CD4-positive, alpha-beta T cell treated with Interleukin-10 for 1 hour (primary cell): Measurements from ENCODE around the gene AQP4.

Experiments
- DNase-seq: peaks from one replicate; pipeline ENCODE4 v3.0.0-alpha.2; 2020

AQP4 gene

GRCh38 chr18:26865557-26865956, at the start of gene AQP4:
AQP4 (minus strand) TSS chr18:26865707; CDS start chr18:26865689, 18 bp downstream.
- DNase-seq, result no peak

- no peak for DNase-seq
These were observed 46.3 kb upstream of the AQP4 start for GRCh38 chr18:26911840-26912239.

DNA sequence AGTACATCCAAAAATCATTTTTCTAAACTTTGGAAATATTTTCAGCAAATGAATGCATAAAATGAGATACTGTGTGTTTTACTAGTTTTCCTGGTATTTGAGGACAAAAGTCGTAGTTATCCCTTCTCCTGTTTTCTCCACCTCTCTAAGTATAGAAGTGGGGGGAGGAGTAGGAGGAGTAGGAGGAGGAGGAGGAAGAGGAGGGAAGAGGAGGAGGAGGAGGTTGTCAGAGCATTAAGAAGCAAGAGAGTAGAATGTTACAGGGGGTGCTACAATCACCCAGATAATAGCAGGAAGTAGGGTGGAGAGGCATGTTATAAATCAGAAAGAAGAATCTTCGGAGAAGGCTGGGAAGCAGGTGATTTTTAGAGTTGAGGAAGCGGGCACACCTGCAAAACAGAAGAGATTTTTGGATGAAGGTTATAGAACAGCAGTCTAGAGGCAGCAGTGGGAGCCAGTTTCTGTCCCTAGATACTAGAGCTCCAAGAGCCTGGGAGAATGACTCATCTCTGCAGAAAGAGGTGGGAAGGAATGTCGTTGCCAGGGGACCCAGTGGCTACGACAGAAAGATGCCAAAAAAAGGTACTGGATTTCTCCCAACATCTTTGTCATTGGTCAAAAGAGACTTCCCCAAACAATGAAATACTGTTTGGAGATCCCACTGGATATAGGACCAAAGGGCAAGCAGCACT, 44.2 kb upstream of the AQP4 start:
- DNase-seq, result no peak

- DNase-seq, result no peak
These were observed 43.4 kb upstream of the AQP4 start for GRCh38 chr18:26908906-26909305.

GRCh38 chr18:26902291-26902690, 36.8 kb upstream of the AQP4 start:
- DNase-seq, result no peak

DNA sequence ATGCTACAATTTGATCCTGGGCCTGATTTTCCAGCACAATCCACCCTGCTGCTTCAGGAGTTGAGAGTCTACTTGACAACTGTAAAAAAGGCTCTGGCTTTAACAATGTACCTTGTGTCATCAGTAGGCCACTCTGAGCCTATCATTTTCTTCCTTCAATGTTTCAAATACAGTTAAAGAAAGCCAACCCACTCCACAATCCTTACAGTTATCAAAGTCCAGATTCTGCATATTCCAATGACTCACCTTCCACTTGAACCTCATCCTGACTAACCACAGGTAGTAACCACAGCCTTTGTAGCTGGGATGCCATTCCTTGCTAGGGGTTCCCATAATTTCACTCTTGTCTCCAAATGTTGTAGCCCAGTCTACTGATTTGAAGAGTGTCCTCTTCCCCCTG, 35.5 kb upstream of the AQP4 start:
- no peak for DNase-seq

- DNase-seq, result no peak
These were observed 28.9 kb upstream of the AQP4 start for GRCh38 chr18:26894426-26894825.

DNA sequence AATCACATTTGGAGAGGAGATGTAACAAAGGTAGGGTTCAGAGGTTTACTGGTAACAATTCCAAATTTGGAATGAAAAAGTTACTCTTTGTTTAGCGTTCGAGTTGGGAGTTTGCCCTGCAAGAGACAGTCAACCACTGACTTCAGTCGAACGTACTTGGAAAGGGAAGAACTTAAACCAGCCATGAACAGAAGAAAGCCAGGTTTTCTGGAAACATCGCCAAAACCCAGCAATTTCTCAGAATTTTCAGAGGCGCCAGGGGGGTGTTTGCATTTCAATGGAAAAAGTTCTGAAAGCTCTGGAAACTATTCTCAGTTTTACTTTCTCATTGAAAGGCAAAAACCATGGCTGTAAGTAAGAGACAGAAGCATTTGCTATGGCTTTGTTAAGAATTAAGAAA, 28.5 kb upstream of the AQP4 start:
- no peak for DNase-seq

DNA sequence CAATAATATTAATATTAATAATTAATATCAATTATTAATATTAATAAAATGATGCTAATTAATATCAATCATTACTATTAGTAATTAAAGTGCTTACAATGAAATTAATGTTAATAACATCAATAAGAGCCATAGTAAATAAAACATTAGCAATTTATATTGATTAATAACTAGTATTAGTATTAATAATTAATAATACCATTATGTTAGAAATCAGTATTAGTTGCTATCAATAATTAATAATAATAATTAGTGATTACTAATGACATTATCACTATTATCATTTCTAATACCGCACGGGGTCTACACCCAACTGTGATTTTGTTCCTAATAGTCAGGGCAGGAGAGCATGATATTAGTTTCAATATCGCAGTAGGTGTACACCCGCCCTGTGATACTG, 22.8 kb upstream of the AQP4 start:
- no peak for DNase-seq

- no peak for DNase-seq
These were observed 9.6 kb upstream of the AQP4 start for GRCh38 chr18:26875040-26875654.

DNA sequence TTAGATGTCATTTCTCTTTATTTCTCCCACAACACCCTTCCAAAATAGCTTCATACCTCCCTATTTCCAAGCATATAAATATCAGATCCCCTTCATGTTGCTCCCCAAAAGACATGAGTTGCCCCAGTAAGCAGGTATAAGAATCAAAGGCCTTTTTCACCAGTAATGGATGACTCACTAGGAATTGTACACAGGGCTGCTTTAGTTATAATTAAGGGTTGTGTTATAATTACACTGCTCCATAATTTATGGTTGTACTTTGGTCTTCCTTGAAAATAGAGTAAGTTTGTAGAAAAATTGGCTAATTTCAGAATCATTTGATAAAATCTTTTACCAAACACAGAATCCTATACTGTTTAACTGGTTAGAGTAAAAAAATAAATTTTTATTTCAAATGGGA, 8.8 kb upstream of the AQP4 start:
- no peak for DNase-seq

DNA sequence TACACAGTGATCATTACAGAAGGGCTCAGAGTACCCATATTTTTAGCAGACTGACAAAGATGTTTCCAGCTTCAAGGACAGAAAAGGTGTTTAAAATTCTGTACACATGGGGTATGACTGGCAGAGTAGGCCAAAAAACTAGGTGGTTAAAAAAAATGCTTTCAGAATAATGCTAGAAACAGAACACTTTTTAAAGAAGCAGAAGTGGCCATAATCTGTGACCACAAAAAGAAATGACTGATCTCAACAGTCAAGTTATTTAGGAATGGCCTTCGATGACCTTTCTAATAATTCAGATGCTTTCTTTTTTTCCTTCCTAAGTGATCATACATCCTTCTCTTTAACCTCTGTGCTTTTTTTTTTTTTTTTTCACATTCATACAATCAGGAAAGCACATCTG, 4.1 kb upstream of the AQP4 start:
- no peak for DNase-seq

DNA sequence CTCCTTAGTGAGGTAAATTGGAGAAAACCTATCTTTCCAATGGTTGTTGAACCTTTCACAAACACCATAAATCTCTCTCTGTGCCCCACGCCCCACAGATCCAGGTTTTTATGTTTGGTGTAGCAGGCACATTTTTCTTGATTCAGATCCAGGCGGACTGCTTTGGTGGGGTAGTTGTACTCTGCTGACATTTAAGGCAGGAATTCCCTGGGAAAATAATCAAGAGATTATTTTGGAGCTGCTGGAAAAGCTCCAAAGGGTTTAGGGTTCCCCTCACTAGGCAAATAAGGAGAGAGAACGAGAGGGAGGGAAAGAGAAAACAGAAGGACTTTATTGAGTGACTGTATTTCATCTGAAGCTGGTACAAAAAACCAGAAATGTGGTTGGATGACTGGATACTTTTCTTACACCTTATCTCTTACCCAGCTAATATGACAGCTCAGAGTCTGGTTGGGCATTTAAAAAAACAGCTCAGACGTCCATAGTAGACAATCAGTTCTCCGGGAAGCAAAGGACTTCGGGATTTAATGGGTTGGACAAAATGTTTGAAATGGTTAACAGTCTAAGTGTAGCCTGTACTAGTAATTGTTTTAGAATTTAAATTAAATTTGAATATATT, 3.6 kb upstream of the AQP4 start:
- no peak for DNase-seq

- DNase-seq, result no peak
These were observed 2.0 kb upstream of the AQP4 start for GRCh38 chr18:26867471-26867870.

DNA sequence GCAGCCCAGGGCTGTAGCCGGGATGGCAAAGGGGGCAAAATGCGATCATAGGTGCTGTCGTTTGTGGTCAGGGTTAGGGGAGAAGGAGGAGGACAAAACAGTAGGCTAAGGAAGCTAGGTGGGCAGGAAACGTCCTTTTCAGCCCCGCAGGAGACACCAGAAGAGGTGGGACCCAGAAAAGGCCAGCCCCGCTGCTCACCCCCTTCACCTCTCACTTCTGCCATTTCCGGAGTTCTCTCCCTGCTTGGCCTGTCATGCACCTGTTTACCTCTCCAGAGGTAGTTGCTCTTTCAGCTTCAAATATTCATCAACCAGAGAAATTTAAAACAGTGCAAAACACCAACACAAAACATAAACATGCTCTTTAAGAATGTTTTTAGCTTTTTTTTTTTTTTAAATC, 849 bp downstream of the AQP4 start:
- no peak for DNase-seq

DNA sequence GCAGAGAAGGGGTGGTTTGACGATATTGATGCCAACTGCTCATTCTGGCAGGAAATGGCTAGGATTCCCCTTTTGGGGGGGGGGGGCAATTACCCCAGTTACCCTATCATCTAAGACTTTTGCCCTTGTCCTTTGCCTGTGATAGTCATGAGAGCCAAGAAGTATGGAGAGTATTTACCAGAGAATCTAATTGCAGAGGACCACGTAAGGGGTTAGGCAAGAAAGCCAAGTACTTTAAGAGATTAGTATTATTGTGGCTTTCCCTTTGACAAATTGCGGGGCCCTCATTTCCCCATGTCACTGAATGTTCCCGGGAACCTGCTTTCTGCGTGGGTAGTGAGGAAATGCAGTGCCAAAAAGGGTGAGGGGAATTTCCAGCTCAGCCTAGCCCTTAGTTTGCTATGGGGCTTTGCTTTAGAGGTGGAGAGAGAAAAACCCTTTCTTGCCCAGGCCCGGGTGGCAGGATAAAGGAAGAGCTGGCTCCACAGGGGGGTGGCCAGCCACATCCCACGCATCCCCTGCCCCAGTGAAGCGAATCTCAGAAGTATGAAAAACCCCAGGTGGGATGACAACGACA, 1.5 kb downstream of the AQP4 start:
- no peak for DNase-seq

DNA sequence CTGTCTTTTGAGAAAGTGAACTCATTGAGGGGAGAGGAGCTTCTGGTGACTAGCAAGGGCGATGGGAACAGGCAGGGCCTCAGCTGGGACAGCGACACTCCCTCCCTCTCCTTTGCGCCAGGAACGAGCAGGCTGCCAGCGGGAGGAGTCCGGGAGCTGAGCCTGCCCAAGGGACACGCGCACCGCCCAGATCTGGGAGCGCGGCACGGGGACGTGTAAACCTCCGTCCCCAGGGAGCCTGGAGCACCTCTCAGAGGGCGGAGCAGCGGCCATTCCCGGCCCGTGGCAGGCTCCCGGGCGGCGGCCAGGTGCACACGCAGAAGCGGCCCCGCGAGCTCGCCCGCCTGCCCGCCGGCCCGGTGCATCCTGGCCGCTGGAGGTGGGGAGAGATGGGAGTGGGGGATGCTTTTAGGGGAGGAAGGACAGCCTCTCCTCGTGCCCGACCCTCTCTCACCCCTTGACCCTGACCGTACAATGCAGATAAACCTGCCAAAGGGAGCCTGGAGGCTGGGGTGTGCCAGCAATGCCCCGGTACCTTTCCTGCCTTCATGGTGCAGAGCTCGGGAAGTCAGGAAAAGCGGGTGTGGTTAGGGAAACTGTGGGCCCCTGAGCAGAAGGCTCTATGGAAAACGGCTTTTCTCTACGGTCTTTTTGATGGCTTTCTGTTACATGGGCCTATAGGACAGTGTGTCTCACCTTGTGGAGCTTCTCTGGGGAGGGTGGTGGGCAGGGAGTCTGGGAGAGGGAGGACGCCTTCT, 2.2 kb downstream of the AQP4 start:
- DNase-seq, result no peak

DNA sequence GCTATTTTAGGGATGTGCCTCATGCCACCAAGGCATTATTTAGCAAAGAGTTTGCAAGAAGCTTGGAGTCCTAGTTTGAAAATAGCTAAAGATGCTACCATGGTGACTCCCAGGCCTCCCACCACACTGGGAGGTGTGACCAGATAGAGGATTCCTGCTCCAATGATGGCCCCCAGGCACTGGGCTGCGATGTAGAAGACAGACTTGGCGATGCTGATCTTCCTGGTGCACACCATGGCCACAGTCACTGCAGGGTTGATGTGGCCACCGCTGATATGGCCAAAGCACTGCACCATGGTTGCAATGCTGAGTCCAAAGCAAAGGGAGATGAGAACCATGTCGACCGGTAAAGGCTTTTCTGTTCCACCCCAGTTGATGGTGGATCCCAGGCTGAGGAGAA, 3.4 kb downstream of the AQP4 start:
- DNase-seq, result no peak

DNA sequence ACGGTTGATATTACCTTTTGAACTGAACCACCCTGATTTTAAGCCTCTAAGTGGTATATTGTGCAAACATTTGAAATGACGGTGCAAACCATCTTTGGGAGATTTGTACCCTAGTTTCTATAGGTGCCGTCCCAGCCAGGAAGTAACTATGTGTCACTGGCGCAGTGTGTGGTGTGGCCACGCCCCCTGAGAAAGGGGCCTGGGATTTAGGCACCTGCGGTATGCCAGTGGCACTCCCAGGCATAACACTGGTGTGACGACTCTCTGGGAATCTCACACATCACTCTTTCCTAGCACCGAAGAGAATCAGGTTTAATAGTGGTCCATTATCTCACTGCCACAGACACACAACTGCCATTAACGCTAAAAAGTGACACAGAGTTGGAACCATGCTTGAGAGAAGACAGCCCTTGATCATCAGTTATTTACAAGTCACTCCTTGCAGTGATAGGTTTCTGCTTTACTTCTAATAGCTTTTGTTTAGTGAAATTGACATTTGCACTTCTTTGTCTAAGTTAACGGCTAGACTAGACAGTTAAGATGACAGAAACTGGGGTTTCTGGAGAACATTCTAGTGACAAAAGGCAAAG, 11.1 kb downstream of the AQP4 start:
- DNase-seq, result no peak

DNA sequence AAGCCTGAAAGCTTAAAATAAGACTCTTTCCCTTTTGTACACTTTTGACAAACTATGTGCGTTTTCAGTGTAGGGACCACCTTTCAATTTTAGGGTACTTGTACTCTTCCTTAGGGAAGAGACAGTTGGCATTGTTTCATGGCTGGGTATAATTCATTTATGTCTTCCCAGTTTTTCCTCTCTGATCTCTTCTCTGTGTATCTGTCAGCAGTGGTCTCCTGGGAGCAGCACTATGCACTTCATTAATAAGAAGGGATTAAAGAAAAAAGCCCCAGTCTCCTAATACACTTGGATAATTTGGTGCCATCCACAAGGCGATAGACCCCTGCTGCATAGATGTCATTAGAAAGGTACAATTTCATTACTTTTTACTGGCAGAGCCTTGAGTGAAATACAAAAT, 12.1 kb downstream of the AQP4 start:
- no peak for DNase-seq

DNA sequence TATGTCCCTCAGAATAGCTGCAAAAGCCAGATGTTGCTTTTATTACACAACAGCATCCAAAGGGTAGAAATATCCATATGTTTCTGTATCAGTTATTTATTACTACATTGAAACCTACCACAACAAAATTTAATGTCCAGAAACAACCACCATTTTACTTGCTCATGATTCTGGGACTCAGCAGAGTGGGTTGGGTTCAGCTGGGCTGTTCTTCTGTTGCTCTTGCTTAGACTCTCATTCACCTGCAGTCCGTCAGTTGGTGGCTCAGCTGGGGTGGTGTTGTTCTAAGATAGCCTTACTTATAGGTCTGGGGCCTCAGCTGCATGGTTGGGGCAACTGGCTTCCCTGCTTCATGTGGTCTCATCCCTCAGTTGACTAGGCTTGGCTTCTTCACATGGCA, 21.7 kb downstream of the AQP4 start:
- no peak for DNase-seq

- no peak for DNase-seq
These were observed 24.5 kb downstream of the AQP4 start for GRCh38 chr18:26840965-26841364.

DNA sequence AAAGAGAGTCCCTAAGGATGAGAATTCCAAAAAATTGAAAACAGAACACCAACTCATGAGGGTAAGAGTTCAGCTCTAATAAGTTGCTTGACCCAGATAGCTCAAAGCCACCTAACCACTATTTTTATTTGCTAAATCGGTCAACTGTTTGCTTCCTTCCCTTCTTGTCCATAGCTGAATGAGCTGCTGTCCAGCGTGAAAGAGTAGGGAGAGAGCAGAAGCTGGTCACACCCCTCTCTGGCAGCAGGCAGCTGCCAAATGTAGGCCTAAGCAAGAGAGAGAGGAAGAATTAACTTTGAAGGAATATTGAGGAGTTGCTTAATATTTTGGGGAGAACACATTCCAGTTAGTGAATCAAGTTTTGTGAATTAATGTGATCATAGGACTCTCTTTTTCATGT, 25.9 kb downstream of the AQP4 start:
- no peak for DNase-seq
